Fibroblast of pulmonary artery (primary cell): ENCODE data around the gene CEP164.

Source experiments
- DNase-seq: peaks from one replicate; pipeline ENCODE4 v3.0.0-alpha.2; 2010; ENCODE audit warnings: low read depth
- H3K4me3 ChIP-seq: replicated peaks from 2 replicates; pipeline ENCODE4 v1.5.1; 2011; ENCODE audit warnings: low read depth, mild to moderate bottlenecking, control low read depth, low read length, moderate library complexity
- CTCF ChIP-seq: IDR thresholded peaks from 2 replicates; pipeline ENCODE4 v1.5.1; 2011; ENCODE audit warnings: mild to moderate bottlenecking, control low read depth, low read length, inconsistent platforms; ENCODE audit errors: missing control alignments

CEP164 gene

GRCh38 chr11:117332843-117333242 lies 5.2 kb downstream of the CEP164 start:
- DNase-seq: no peak
- no peak for TF ChIP-seq CTCF

DNA sequence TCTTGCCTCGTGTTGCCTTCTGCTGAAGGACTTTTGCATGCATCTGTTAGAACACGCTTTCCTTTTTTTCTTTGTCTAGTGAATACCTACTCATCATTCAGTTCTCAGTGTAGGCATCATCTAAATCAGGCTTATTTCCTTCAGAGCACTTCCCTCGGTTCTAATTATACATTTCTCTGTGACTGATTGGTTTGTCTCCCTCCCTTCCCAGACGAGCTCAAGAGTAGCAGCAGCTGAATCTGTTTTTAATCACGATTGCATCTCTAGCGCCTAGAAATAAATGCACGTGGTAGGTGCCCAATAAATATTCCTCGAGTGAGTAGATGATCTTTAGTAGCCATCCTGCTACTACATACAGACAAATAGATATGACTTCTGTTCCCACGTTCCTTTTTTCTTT lies 6.3 kb downstream of the CEP164 start:
- no peak for TF ChIP-seq CTCF
- no peak overlapping the region for H3K4me3 ChIP-seq
- no peak for DNase-seq

More at GRCh38 chr11:117332843-117333242, 5.2 kb downstream of the CEP164 start:
- H3K4me3 ChIP-seq: no peak overlapping the region

- H3K4me3 ChIP-seq: no peak overlapping the region
- no peak for DNase-seq
- TF ChIP-seq CTCF: no peak
Measured at GRCh38 chr11:117334896-117335295, 7.2 kb downstream of the CEP164 start.

- no peak overlapping the region for H3K4me3 ChIP-seq
- no peak for TF ChIP-seq CTCF
- DNase-seq: no peak
Measured at GRCh38 chr11:117335399-117335798, 7.7 kb downstream of the CEP164 start.

- DNase-seq: no peak
- TF ChIP-seq CTCF: no peak
Measured at GRCh38 chr11:117337076-117337475, 9.4 kb downstream of the CEP164 start.

DNA sequence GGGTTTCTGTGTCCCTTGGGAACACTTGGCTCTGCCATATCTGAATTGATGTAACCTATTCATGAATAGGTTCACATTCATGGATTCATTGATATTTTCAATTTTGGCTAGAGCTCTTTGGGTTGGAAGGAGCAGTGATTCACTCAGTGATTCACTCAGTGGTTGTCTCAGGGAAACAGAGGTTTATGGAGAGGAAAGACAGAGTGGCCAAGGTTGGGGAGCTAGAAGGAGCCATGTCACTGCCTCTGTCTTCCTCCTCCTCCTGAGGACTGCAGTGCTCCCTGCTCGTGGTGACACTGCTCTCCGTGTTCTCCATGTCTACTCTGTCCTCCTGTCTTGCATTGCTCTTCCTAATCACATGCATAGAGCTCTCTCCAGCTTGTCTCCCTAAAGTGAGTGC lies 17.4 kb downstream of the CEP164 start:
- DNase-seq: no peak
- no peak overlapping the region for H3K4me3 ChIP-seq
- TF ChIP-seq CTCF: no peak

More at GRCh38 chr11:117337076-117337475, 9.4 kb downstream of the CEP164 start:
- no peak overlapping the region for H3K4me3 ChIP-seq

GRCh38 chr11:117354550-117354949 lies 26.9 kb downstream of the CEP164 start:
- no peak for DNase-seq
- no peak for TF ChIP-seq CTCF
- no peak overlapping the region for H3K4me3 ChIP-seq
